Glutamatergic neuron (in vitro differentiated cells): ENCODE data around the gene PIP5K1C. TPM values are rescaled to one million over a fixed set of nuclear protein-coding genes. Genes with fewer than 3 reads are reported as not detected.

ENCODE experiments used
- DNase-seq: peaks from one replicate; pipeline ENCODE4 v3.0.0; 2022
- H3K27ac Mint-ChIP-seq: one replicate; pipeline ENCODE4 v1.8.0; 2020; ENCODE audit warnings: mild to moderate bottlenecking, mixed read lengths, inconsistent platforms; ENCODE audit not compliant: unreplicated experiment
- H3K27me3 Mint-ChIP-seq: one replicate; pipeline ENCODE4 v1.8.0; 2020; ENCODE audit warnings: mild to moderate bottlenecking, moderate library complexity, mixed read lengths, inconsistent platforms; ENCODE audit not compliant: unreplicated experiment
- H3K36me3 Mint-ChIP-seq: one replicate; pipeline ENCODE4 v1.8.0; 2020; ENCODE audit warnings: mild to moderate bottlenecking, mixed read lengths, inconsistent platforms; ENCODE audit not compliant: unreplicated experiment
- H3K4me1 Mint-ChIP-seq: one replicate; pipeline ENCODE4 v1.8.0; 2020; ENCODE audit warnings: mild to moderate bottlenecking, low read depth, mixed read lengths, inconsistent platforms; ENCODE audit not compliant: unreplicated experiment
- H3K4me3 Mint-ChIP-seq: one replicate; pipeline ENCODE4 v1.8.0; 2020; ENCODE audit warnings: mild to moderate bottlenecking, mixed read lengths, inconsistent platforms; ENCODE audit not compliant: unreplicated experiment
- H3K9me3 Mint-ChIP-seq: one replicate; pipeline ENCODE4 v1.8.0; 2020; ENCODE audit warnings: mild to moderate bottlenecking, moderate library complexity, mixed read lengths, inconsistent platforms; ENCODE audit not compliant: unreplicated experiment
- CTCF ChIP-seq: fragments of 200-600 bp; sonication (generic); IDR thresholded peaks from one replicate; pipeline ENCODE4 v1.5.0; 2021; ENCODE audit not compliant: partially characterized antibody, unreplicated experiment
- total RNA-seq: library from RNA; stranded (reverse); fragmentation: NEBNext Ultra II Directional; extraction: Animal tissue kit (Norgen Biotek cat#: 25700); gene quantifications from one replicate; pipeline ENCODE4 v1.2.1, GENCODE V29; 2021; ENCODE audit not compliant: unreplicated experiment

The PIP5K1C gene
- total RNA-seq, 1 donor from 2014 or later = 169 TPM

- H3K9me3 Mint-ChIP-seq = peaks cover 24% of the 10 kb centered on the region
- no peak overlapping the region for H3K4me3 Mint-ChIP-seq
- H3K36me3 Mint-ChIP-seq = no peaks in the 10 kb centered on the region
- H3K27ac Mint-ChIP-seq = no peak overlapping the region
- H3K27me3 Mint-ChIP-seq = peaks cover 20% of the 10 kb centered on the region
- no peak for DNase-seq
- peaks cover 9% of the 10 kb centered on the region for H3K4me1 Mint-ChIP-seq
- no peak for TF ChIP-seq CTCF
Observed at GRCh38 chr19:3653081-3653795, 47.0 kb downstream of the PIP5K1C start.

GRCh38 chr19:3652422-3652821 is 47.8 kb downstream of the PIP5K1C start:
- no peak overlapping the region for H3K27ac Mint-ChIP-seq

GRCh38 chr19:3651684-3652083 is 48.6 kb downstream of the PIP5K1C start:
- peaks cover 12% of the 10 kb centered on the region for H3K27me3 Mint-ChIP-seq
- H3K36me3 Mint-ChIP-seq = no peaks in the 10 kb centered on the region
- no peak overlapping the region for H3K27ac Mint-ChIP-seq
- H3K4me3 Mint-ChIP-seq = no peak overlapping the region
- no peak for DNase-seq
- peaks cover 15% of the 10 kb centered on the region for H3K9me3 Mint-ChIP-seq
- H3K4me1 Mint-ChIP-seq = peaks cover 3% of the 10 kb centered on the region
- no peak for TF ChIP-seq CTCF

More at GRCh38 chr19:3652422-3652821, 47.8 kb downstream of the PIP5K1C start:
- Mint-ChIP-seq H3K27me3 (peaks cover 16% of the 10 kb centered on the region), H3K36me3 (no peaks in the 10 kb centered on the region), H3K4me1 (peaks cover 6% of the 10 kb centered on the region), H3K4me3 (no peak overlapping the region), H3K9me3 (peaks cover 21% of the 10 kb centered on the region)
- TF ChIP-seq CTCF = no peak
- DNase-seq = no peak

GRCh38 chr19:3649888-3650287 is 50.4 kb downstream of the PIP5K1C start:
- Mint-ChIP-seq H3K36me3 (no peaks in the 10 kb centered on the region), H3K27ac (no peak overlapping the region), H3K4me3 (no peak overlapping the region), H3K9me3 (peaks cover 8% of the 10 kb centered on the region), H3K27me3 (peaks cover 7% of the 10 kb centered on the region), H3K4me1 (peaks cover 2% of the 10 kb centered on the region)
- TF ChIP-seq CTCF = no peak
- no peak for DNase-seq
